NCI-H748 (cell line): ENCODE results near the gene DGKB.

Source experiments
- DNase-seq: peaks from one replicate; lab custom pipeline; 2025; ENCODE audit not compliant: unreplicated experiment; lab: John Stamatoyannopoulos, UW

The DGKB gene

GRCh38 chr7:14825912-14826311, 76.6 kb downstream of the DGKB start:
- no peak for DNase-seq

GRCh38 chr7:14822481-14822854, 80.1 kb downstream of the DGKB start:
- DNase-seq = no peak

GRCh38 chr7:14821757-14822480, 80.6 kb downstream of the DGKB start:
- no peak for DNase-seq

DNA sequence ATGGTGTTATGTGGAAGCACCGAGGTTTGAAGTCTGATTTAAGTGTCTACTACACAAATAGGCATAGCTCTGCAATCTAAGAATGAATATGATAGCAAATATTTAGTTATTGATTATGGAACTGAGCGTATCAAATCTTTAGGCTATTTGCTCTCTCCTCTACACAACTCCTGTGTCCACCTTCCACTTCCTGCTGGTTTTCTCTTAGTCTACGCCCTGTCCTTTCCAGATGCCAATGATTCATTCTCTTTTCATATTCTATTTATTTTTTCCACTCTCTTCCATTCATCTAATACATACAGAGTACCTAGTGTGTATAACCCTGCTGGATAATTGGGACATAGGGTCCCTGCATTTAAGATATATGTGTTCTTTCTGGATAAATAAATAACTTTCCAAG, 83.7 kb downstream of the DGKB start:
- DNase-seq = no peak

- no peak for DNase-seq
Measured at GRCh38 chr7:14817829-14818614, 84.5 kb downstream of the DGKB start.

- DNase-seq = no peak
Measured at GRCh38 chr7:14807507-14807906, 95.0 kb downstream of the DGKB start.

DNA sequence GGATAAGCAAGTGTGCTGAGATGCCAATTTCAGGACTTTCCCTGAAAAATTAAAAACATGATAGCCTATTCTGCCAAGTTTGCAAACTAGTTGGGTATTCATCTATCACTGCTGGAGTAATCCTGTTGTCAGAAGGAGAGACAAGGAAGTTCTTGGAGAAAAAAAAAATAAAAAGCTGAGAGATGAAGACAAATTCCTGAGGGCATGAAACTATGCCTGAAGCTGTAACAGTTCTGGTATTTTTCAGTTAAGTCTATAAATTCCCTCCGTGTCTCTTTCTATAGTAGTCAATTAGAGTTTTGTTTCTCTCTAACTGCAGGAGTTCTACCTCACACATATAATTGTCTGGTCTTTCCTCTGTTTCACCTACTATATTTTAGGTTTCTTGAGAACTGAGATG, 95.7 kb downstream of the DGKB start:
- no peak for DNase-seq

GRCh38 chr7:14805105-14805719, 97.3 kb downstream of the DGKB start:
- no peak for DNase-seq

DNA sequence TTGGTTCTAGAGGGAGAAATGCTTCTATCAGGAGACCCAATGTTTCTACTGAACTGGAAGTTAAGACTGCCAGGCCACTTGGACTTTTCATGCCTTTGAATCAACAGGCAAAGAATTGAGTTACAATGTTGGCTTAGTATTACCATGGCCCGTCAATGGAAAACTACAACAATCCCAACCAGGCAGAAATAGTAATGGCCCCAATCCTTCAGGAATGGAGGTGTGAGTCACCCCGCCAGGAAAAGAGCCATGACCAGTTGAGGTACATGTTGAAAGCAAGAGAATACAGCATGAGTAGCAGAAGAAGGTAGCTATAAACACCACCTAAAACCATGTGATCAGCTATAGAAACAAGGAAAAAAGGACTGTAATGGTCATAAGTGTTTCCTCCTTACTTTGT, 101.9 kb downstream of the DGKB start:
- no peak for DNase-seq

- no peak for DNase-seq
Measured at GRCh38 chr7:14793151-14793550, 109.4 kb downstream of the DGKB start.

DNA sequence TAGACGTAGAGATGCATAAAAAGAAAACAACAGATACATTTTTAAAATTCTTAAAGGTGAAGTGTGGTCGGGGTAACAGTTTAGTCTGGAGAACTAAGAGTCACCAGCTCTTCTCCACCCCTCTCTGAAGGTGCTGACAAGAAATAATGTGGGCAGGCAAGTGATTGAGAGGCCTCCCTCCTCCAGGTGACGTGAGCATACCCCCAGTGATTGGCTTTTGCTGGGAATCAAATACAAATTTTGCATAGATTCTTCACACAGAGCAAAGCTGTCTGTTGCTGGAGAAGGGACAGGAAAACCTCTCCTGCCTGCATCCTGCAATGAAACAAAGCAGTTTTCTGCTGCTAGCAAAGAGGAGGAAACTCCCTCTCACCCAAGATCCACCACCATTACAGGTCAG, 115.0 kb downstream of the DGKB start:
- DNase-seq = no peak

DNA sequence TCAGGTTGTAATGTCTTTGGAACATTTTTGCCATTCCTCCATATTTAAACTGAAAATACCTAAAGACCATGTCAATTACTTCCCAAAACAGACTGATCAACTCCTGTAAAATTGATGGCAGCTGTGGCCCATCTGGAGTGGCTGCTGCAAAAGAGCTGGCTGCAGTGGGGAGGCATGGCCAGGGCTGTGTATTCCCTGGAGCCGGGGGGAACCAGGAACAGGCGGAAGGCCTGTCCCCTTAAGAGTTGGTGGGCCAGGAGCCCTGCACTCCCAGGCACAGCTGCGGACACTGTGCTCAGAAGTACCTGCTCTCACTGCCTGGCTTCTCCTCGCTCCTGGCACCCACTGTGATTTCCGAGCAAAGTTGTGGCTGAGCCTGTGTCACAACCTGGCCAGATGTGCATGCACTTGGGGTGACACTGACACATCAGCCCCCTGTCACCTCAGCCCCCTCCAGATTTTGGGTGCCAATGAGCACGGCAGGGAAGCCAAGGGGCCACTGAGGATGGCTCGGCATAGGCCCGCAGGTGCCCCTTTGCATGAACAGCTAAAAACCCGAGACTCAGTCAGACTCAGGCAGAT, 116.1 kb downstream of the DGKB start:
- no peak for DNase-seq

DNA sequence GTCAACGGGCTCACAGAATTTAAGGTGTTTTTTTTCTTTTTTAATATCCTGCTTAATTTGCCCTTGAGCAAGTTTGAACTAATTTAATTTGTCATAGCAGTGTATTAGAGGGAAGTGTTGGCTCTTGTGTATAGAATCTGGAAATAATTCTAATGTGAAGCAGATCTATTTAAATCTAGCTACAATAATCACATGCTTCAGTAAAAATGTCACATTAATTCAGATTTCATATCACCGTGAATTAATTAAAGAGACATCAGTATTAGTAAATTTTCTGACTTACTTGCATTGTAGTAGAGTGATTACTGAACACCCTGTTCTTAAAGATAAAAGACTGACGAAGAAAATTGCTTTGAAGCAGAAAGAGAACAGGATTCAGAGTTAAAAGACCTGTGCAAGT, 124.7 kb downstream of the DGKB start:
- DNase-seq = no peak

- DNase-seq = no peak
Measured at GRCh38 chr7:14776266-14776665, 126.3 kb downstream of the DGKB start.

GRCh38 chr7:14773729-14774271, 128.8 kb downstream of the DGKB start:
- peak; percentile 95 for DNase-seq

DNA sequence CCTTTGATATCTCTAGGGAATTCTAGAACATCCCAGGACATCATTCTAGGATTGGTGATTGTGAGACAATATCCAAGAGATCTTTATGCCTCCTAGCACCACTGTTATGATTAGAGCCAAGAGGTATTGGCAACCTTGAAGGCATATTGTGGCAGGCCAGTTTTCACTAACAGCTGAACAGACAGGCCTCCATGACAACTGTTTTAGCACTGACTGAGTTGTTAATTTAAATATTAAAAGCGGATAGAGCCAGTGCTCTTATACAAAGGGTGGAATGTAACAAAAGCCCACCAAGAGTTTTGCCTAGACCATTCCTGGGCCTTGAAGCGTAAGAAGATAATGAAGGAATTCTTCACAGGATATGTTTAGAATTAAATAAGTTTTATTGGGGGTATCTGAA, 131.9 kb downstream of the DGKB start:
- no peak for DNase-seq

GRCh38 chr7:14769261-14769660, 133.3 kb downstream of the DGKB start:
- DNase-seq = no peak

DNA sequence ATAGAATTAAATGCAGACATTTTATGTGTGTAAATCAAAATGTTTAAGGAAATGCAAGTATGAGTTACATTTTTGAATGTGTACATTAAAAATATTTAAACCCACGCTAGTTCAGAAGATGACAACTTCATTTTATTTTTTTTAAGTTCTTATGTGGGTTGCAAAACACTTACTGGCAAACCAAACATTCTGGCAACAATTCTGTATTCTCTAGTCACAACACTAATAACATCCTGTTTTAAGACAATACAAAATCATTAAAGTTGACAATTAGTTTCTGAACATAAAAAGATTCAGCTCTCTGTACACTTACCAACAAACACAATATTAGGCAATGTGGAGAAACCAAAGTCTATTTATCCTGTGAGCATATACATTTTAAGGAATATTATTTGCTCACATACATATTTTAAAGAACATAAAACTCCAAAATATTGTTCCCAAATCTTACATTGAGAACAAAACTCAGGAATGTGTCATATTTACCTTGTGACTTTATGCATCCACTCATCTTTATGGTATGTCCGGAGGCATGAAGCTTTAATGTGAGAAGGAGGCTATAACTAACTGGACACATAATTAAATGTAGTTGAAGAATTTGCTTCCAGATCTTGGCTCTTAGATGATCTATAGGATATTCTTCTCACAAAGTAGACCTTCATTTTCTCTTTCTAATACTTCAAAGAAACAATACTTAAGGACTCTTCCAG, 134.7 kb downstream of the DGKB start:
- DNase-seq = no peak

DNA sequence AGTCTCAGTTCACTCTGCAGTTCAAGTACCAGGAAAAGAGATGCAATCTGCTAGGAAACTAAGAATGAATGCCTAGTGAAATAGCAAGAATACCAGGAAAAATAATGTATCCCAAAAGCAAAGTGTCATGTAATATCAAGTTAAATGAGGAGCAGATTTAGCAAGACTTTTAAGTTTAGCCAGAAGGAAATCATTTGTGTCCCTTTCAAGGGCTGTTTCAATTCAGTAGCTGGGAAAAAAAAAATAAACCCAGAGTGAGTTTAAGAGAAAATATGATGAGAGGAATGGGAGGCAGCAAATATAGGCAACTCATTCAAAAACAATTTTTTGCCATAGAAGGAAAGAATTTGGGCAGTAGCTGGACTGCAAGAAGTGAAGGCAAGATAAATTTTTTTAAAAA, 135.8 kb downstream of the DGKB start:
- DNase-seq = no peak

DNA sequence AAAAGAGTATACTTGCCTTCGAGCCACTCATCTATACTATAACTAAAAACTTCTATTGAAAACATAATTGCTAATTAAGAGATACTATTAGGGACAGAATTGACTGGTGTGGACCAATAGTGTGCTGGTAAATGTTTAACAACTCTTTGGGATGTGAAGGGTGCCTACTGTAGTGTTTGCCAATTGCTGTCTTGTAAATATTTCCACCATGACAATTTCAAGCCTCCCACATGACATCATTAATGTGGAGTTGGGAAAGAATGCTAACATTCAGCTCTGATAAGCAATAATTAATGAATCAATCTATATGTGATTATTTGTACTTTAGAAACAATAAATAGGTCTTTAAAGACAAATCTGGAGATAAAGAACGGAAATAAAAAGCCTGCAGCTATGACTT, 136.8 kb downstream of the DGKB start:
- DNase-seq = peak; percentile 15

DNA sequence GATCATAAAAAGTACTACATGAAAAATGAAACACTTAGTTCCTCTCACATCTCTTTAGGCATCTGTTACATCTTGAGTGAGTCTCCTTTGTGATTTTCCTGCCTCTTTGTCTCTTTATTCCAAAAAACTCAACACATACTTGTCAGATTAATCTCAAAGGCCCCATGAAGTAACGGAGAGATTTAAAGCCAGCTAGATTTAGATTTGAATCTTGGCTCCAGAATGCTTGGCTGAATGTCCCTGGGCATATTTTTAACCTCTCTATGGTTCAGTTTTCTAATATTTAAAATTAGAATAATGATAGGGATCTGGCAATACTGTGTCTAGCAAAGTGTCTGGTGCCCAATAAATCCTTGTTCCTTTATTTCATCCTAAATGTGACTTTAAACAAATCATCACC, 140.0 kb downstream of the DGKB start:
- peak; percentile 38 for DNase-seq
